Thoracic aorta (tissue), 2 donors: Measurements from ENCODE around the gene TMCO2. TPM values are rescaled to one million over a fixed set of nuclear protein-coding genes. Genes with fewer than 3 reads are reported as not detected.

Source experiments
- ATAC-seq: fragments of 150-250 bp; one replicate; pipeline ENCODE4 v1.8.0; 2017; ENCODE audit warnings: low read depth; ENCODE audit not compliant: insufficient number of reproducible peaks, low FRiP score
- DNase-seq: peaks from one replicate; pipeline ENCODE4 v3.0.0-alpha.2; 2020; ENCODE audit warnings: low spot score
- H3K27ac ChIP-seq, 2 donors: fragments of 200-600 bp; sonication (generic); 1 replicate in 1 of 2; 2 replicates in 1 of 2; pipeline ENCODE4 v1.5.1; 2016; ENCODE audit warnings: mild to moderate bottlenecking in 2 of 2, moderate library complexity in 2 of 2
- H3K27me3 ChIP-seq: fragments of 200-600 bp; sonication (generic); replicated peaks from 2 replicates; pipeline ENCODE4 v1.6.0; 2016; ENCODE audit warnings: mild to moderate bottlenecking; ENCODE audit not compliant: insufficient read depth
- H3K36me3 ChIP-seq: fragments of 200-600 bp; sonication (generic); one replicate; pipeline ENCODE4 v1.5.1; 2016
- H3K4me1 ChIP-seq, 2 donors: fragments of 200-600 bp; sonication (generic); 1 replicate in 1 of 2; 2 replicates in 1 of 2; pipeline versions ENCODE4 v1.5.1 to v1.6.0; 2016; ENCODE audit warnings: low read depth in 2 of 2, mild to moderate bottlenecking in 1 of 2; ENCODE audit not compliant: control insufficient read depth in 1 of 2
- H3K4me3 ChIP-seq: fragments of 200-600 bp; sonication (generic); 2 replicates; pipeline ENCODE4 v1.5.1; 2016; ENCODE audit warnings: mild to moderate bottlenecking
- H3K9me3 ChIP-seq: fragments of 200-600 bp; sonication (generic); 2 replicates; pipeline ENCODE4 v1.5.1; 2016
- total RNA-seq, 2 donors: library from RNA; depleted of rRNA; stranded (reverse); fragments of >200 nt; gene quantifications; one replicate each; pipeline versions ENCODE4 v1.1.0 to v1.2.3, GENCODE V29; 2016
- TF ChIP-seq, protein P1 (sequence below): fragments of 200-600 bp; sonication (generic); IDR thresholded peaks from one replicate; pipeline ENCODE4 v1.5.1; 2019; ENCODE audit warnings: antibody characterized with exemption

TMCO2 gene
- total RNA-seq, 2 donors from 2014 or later: not detected

DNA sequence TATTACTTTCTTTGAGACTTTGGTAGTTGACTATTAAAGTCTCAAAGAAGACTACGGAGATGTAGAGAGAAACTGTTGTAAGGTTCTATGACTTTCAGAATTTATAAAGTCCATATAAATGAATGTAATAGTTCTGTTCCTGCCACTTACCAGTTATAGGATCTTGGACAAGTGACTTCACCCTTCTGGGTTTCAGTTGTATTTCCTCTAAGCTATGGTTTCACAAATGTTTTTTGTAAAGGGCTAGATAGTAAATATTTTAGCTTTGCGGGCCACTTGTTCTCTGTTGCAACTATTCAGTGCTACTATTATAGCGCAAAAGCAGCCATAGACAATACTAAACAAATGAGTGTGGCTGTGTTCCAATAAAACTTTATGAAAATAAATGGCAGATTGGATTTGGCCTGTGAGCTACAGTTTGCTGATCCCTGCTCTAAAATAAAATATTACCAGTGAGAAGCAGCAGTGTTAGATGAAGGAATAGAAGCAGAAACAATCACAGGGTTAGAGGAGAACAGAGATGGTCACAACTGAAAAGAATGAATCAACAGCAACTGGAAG lies 25.0 kb downstream of the TMCO2 start:
- no peaks in the 10 kb centered on the region for H3K9me3 ChIP-seq
- no peak overlapping the region for H3K4me3 ChIP-seq
- H3K27ac ChIP-seq: no peak overlapping the region
- peaks cover 9 to 32% of the 10 kb centered on the region in 2 donors for H3K4me1 ChIP-seq
- no peaks in the 10 kb centered on the region for H3K27me3 ChIP-seq
- DNase-seq (no peak), ATAC-seq (no peak)
- H3K36me3 ChIP-seq: peaks cover 25% of the 10 kb centered on the region
- TF ChIP-seq, protein P1, sequence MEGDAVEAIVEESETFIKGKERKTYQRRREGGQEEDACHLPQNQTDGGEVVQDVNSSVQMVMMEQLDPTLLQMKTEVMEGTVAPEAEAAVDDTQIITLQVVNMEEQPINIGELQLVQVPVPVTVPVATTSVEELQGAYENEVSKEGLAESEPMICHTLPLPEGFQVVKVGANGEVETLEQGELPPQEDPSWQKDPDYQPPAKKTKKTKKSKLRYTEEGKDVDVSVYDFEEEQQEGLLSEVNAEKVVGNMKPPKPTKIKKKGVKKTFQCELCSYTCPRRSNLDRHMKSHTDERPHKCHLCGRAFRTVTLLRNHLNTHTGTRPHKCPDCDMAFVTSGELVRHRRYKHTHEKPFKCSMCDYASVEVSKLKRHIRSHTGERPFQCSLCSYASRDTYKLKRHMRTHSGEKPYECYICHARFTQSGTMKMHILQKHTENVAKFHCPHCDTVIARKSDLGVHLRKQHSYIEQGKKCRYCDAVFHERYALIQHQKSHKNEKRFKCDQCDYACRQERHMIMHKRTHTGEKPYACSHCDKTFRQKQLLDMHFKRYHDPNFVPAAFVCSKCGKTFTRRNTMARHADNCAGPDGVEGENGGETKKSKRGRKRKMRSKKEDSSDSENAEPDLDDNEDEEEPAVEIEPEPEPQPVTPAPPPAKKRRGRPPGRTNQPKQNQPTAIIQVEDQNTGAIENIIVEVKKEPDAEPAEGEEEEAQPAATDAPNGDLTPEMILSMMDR: no peak

GRCh38 chr1:40273547-40274166 lies 25.9 kb downstream of the TMCO2 start:
- H3K36me3 ChIP-seq: peaks cover 25% of the 10 kb centered on the region
- no peak for ATAC-seq
- TF ChIP-seq, protein P1: no peak

DNA sequence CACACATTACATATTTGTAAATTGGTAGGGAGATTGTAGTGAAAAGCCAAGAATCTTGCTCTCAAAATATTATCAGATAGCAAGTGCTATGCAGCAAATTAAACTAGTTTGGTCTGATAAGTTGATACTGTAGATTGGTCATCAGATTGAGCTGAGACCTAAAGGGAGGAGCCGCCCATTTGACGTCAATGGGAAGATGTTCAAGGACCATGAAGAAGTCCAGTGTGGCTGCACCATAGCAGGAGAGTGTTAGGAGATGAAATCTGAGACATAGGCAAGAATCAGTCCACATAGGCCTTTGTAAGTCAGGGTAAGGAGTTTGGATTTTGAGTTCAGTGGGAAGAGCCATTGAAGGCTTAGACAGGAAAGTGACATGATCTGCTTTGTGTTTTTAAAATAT lies 26.6 kb downstream of the TMCO2 start:
- no peak for DNase-seq
- TF ChIP-seq, protein P1: no peak
- Histone ChIP-seq H3K9me3 (no peaks in the 10 kb centered on the region), H3K4me3 (no peak overlapping the region), H3K36me3 (peaks cover 23% of the 10 kb centered on the region), H3K4me1 (peaks cover 4 to 18% of the 10 kb centered on the region in 2 donors), H3K27me3 (no peaks in the 10 kb centered on the region), H3K27ac (no peak overlapping the region)
- no peak for ATAC-seq

More at GRCh38 chr1:40273547-40274166, 25.9 kb downstream of the TMCO2 start:
- peaks cover 4 to 24% of the 10 kb centered on the region in 2 donors for H3K4me1 ChIP-seq
- no peak for DNase-seq
- H3K27ac ChIP-seq: no peak overlapping the region
- no peaks in the 10 kb centered on the region for H3K9me3 ChIP-seq
- H3K27me3 ChIP-seq: no peaks in the 10 kb centered on the region
- H3K4me3 ChIP-seq: no peak overlapping the region

DNA sequence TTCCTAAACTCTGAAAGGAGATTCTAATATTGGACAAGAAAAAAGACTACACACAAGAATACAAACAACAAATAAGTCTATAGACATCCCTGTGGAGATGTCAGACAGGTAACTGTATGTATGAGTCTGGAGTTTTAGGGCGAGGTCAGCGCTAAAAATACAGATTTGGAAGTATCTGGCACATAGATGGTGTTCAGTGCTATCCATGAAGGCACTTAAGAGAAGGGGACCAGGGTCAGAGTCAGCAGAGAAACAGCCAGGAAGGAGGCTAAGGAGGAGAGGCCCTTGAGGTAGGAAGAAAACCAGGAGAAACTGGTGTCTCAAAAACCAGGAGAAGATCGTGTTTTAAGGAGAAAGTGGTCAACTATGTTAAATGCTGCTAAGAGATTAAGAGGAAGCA lies 28.4 kb downstream of the TMCO2 start:
- peaks cover under 1 to 2% of the 10 kb centered on the region in 2 donors for H3K4me1 ChIP-seq
- H3K9me3 ChIP-seq: no peaks in the 10 kb centered on the region
- TF ChIP-seq, protein P1: no peak
- no peak for DNase-seq
- no peak overlapping the region for H3K27ac ChIP-seq
- ATAC-seq: no peak
- no peaks in the 10 kb centered on the region for H3K27me3 ChIP-seq
- H3K4me3 ChIP-seq: no peak overlapping the region
- peaks cover 11% of the 10 kb centered on the region for H3K36me3 ChIP-seq

DNA sequence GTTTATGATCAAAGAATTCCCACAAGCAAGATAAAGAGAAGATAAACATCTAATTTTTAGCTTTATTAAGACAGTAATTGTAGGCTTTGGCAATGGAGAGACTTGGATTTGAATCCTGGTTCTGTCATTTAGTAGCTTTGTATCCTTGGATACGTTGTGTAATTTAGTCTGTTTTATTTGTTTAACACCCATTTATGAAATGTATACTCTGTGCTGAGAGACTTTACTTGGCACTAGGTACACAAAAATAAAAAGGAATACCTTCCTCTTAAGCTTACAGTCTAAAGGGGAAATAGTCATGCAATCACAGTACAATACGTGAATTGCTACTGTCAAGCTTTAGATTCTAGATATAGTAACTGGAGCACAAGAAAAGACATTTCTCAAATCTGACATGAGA lies 34.1 kb downstream of the TMCO2 start:
- Histone ChIP-seq H3K36me3 (peaks cover 21% of the 10 kb centered on the region), H3K27ac (no peak overlapping the region), H3K4me1 (peaks cover 0 to 4% of the 10 kb centered on the region in 2 donors), H3K4me3 (no peak overlapping the region), H3K27me3 (no peaks in the 10 kb centered on the region), H3K9me3 (no peaks in the 10 kb centered on the region)
- TF ChIP-seq, protein P1: no peak
- ATAC-seq (no peak), DNase-seq (no peak)
